GM08714 (cell line): ENCODE measurements around the gene GRK7.
"Not testable (repeated sequence)": the region's sequence is repeated elsewhere in the genome, so short reads cannot be mapped to it uniquely, and the experiment has no call there.

Source experiments
- H3K4me3 ChIP-seq: fragments of 200-500 bp; sonication (Bioruptor generic); 2 replicates; pipeline ENCODE4 v1.5.1; 2014; ENCODE audit warnings: mild to moderate bottlenecking, low read length, inconsistent platforms
- ZNF274 ChIP-seq: IDR thresholded peaks from 2 replicates; pipeline ENCODE4 v1.6.1; 2012; ENCODE audit warnings: mild to moderate bottlenecking, low read depth, low read length

GRK7 gene

DNA sequence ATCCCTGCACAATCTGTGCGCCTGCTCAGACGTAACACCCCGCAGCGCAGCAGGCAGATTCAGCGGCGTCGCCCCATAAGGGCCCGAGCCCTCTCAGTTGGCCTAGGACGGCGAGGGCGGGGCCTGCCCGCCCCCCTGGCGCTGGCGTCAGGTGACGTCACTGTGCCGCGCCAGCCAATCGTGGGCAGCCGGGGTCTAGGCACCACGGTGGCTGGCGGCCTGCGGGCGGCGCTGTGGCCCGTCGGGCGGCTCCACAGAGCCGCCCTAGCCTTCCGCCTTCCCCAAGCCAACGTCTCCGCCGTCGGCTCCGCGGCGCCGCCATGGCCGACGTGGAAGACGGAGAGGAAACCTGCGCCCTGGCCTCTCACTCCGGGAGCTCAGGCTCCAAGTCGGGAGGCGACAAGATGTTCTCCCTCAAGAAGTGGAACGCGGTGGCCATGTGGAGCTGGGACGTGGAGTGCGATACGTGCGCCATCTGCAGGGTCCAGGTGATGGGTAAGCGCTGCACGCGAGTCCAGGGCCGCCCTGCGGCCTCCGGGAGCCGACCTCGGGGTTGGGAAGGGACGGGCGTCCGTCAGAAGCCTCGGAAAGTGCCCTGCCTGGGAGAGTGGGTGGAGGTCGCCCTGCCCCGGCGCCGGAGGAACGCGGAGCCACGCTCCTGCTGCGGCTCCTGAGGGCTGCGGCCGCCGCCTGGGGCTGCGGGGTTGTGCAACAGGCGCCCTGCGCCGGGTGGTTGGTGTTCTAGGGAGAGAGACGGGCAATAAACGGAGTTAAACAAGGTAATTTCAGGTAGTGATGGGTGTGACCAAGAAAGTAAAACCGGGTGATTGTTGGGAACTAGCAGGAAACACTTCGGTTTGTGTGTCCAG, 25.0 kb upstream of the GRK7 start, which contains the start of gene RNF7:
Gene RNF7, plus strand, starts transcription at position 277 of the 869 bp plus-strand sequence. Its CDS starts 44 bp downstream, at position 321.
- peak within 1 kb of the TSS; percentile 95 for H3K4me3 ChIP-seq
- no peak for TF ChIP-seq ZNF274

DNA sequence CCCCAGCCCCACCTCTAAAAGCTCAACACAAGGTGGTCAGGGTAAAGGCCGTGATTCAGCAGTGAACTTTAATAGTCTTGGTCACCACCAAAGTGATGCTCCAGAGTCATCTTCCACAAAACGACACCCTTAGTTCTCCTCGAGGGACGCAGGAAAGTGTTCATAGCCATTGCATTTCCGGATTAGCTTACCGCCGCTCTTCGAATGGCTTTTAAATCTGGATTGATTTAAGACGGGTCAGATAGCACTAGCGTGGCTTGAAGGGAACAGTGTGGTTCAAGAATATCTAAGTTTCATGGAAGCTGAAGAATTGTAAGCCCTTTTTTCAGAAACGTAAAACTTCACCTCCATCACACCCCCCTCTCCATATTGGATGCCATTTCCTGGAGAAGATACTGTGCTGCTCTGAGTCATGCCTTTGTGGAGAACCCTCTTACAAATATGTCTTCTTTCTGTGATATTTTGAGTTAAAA, 24.3 kb upstream of the GRK7 start:
- TF ChIP-seq ZNF274, result no peak
- peak overlapping the region; percentile 95 for H3K4me3 ChIP-seq

DNA sequence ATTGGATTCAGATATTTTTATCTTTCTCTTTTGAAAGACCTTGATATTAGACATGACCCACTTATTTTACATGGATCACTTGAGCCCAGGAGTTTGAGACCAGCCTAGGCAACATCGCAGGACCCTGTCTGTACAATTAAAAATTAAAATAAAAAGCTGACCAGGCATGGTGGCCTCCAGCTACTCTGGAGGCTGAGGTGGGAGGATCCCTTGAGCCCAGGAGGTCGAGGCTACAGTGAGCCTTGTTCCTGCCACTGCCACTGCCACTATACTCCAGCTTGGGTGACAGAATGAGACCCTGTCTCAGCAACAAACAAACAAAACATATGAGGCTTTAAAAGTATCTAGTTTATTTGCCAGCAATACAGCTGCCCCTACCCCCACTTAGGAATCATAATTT, 23.5 kb upstream of the GRK7 start:
- TF ChIP-seq ZNF274, result no peak
- H3K4me3 ChIP-seq, result peak overlapping the region; percentile 95

DNA sequence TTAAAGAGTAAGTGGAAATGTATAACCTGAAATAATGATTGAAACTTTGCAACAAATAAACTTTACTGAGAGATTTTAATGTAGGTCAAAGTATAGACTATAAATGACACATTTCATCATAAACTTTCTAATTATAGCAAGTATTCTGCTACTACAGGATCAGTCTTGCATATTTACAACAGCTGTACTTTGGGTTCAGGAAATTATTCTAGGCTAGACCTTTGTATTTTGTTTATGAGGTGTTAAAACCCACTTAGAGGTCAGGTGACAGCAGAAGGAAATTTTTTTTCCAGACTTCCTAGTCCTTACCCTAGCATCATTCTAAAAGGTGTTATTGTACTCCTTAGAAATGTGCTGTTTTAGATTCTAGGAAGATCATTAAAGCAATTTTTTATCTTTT, 22.9 kb upstream of the GRK7 start:
- H3K4me3 ChIP-seq, result no peak overlapping the region; the same call in 1 of the 2 replicates

DNA sequence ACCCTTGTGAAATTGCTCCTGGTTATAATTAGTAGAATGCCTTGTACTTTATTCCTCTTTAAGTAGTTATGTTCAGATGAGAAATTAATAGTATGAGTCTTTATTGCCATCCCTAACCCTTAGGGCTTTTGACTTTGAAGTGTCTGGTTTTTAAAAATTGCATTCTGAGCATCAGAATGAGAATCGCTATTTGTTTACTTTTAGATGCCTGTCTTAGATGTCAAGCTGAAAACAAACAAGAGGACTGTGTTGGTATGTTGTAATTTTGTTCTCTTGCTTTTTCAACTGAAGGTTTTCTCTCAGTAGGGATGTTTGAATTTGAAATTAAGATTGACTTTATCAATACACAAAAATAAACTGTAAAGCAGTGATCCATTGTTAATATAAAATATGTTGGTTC, 19.9 kb upstream of the GRK7 start:
- no peak for TF ChIP-seq ZNF274
- no peak overlapping the region for H3K4me3 ChIP-seq

More for the DNA sequence above, 22.9 kb upstream of the GRK7 start:
- no peak for TF ChIP-seq ZNF274

- no peak for TF ChIP-seq ZNF274
- no peak overlapping the region for H3K4me3 ChIP-seq
Measured at GRCh38 chr3:141746962-141747361, 16.2 kb upstream of the GRK7 start.

- H3K4me3 ChIP-seq, result no peak overlapping the region
- no peak for TF ChIP-seq ZNF274
Measured at GRCh38 chr3:141753399-141753798, 9.8 kb upstream of the GRK7 start.

DNA sequence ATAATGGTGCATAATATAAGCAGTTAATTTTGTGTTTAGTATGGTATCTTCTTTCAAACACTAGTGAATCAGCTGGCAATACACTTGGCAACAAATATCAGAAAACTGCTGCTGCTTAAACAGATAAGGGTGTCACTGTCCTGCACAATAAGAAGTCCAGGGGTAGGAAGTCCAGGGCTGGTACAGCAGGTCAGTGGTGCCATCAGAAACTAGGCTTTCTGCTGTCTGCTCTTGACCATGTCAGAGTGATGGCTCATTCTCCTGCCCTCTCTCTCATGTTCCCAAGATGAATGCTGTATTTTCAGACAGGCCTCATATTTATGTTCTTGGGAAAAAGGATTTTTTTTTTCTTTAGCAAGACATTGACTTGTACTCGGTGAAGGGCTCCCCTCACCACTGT, 9.2 kb upstream of the GRK7 start:
- no peak for TF ChIP-seq ZNF274
- H3K4me3 ChIP-seq, result no peak overlapping the region

- H3K4me3 ChIP-seq, result not testable (repeated sequence)
Measured at GRCh38 chr3:141762552-141762951, 656 bp upstream of the GRK7 start.

GRCh38 chr3:141764045-141764444, 837 bp downstream of the GRK7 start:
- TF ChIP-seq ZNF274, result no peak
- H3K4me3 ChIP-seq, result no peak overlapping the region

GRCh38 chr3:141764465-141764864, 1.3 kb downstream of the GRK7 start:
- no peak for TF ChIP-seq ZNF274
- H3K4me3 ChIP-seq, result no peak overlapping the region

- TF ChIP-seq ZNF274, result no peak
- no peak overlapping the region for H3K4me3 ChIP-seq
Measured at GRCh38 chr3:141764986-141765385, 1.8 kb downstream of the GRK7 start.

DNA sequence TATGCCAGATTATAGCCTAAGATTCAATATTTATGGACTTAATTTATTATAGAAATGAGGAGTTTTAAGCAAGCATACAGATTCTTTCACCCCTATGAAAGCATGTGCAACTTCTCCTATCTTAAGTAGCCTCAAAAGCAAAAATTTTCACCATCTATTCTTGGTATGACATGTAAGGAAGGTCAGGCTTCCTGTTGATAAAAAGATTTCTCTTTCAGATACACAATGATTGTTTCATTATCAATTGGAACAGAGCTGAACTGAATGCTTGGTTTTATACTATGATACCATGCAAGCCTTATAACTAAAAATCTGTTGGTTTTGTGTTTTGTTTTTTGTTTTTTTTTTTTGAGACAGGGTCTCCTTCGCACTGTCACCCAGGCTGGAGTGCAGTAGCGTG, 3.9 kb downstream of the GRK7 start:
- TF ChIP-seq ZNF274, result no peak
- H3K4me3 ChIP-seq, result no peak overlapping the region

DNA sequence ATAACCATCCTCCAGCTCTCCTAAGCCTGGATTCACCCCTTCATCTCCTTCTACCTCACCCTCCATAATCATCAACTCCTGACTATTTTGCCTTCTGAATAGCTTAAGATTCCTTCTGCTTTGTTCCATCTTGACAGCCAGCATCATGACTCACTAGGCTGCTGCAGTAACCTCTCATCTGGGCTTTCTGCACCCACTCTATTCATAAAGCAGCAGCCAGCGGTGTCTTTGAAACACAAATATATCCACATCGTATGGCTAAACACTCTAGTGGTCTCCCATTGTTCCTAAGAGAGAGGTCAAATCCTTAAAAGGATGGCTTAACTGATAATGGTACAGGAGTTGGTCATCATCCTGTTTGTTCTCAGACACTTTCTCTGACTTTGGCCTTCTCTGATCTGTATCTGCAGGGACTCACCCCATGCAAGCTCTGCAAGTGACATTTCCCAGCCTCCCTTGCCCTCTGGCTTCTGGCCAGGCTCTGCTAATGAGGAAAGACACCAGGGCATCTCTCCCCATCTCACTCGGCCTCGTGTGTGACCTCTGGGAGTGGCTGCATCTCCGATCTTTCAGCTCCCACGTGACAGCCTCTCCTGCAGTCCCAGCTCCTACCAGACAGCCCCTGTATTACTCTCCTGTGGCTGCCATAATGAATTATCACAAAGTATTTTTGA, 6.2 kb downstream of the GRK7 start:
- H3K4me3 ChIP-seq, result no peak overlapping the region
- TF ChIP-seq ZNF274, result no peak

DNA sequence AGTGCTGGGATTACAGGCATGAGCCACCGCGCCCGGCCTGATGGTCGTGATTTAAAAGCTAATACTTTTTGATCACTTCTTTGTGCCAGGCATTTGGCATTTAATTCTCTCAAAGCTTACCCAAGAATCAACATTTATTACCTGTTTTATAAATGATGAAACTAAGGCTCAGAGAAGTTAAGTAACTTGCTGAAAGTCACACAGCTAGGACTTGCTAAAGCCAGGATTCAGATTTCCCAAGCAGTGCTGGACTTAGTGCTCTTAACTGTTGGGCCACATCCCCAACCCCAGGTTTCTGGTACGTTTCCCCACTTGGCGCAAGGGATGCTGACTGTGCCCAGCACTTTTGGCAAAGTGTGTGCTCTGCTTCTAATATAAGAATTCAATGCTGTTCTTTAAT, 10.5 kb downstream of the GRK7 start:
- TF ChIP-seq ZNF274, result no peak
- no peak overlapping the region for H3K4me3 ChIP-seq
